Measurements from ENCODE around the gene KNTC1.

GRCh38 chr12:122518908-122519307, 8.1 kb upstream of the KNTC1 start:
- TF ChIP-seq CTCF (IDR thresholded peaks at IDR 0.05), result no peak
- no peak for TF ChIP-seq ZFX (IDR thresholded peaks at IDR 0.05; ENCODE audit: borderline replicate concordance)

Data from 22Rv1 (cell line).